ENCODE data around the gene PAX6. TPM values are rescaled to one million over a fixed set of nuclear protein-coding genes. Genes with fewer than 3 reads are reported as not detected.

Gene PAX6
- total and polyA plus RNA-seq, 9 of the 15 experiments (the other 6 are each of a cell fraction or from before 2014, with no cell fraction given) = 1.5 to 10.9 (median 5.3) TPM

DNA sequence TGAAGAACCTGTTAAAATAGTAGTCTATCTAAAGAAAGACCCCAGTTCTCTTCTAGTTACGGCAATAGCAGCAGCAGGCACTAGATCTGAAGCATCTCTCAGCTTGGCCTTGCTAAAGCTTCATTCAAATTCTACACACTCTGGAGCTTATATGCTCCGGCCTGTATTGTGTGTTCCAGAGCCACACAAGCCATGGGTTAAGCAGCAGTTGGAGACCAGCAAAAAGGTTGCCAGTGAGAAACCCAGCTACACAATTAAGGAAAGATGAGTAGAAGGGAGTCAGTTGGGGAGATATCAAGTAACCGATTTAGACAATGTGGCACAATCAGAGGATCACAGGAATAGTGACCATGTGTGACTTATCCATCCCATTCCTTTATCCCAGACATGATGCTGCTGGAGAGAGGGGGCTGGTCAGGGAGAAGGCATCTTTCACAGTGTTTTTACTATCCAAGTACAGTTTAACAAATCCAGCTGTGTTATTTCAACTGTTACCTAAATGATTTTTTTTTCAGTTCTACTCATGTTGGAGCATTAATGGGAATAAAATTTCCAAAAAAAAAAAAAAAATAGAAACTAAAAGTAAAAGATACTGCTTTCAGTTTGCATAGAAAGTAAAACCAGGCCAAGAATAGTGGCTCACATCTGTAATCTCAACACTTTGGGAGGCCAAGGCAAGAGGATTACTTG lies 41.0 kb downstream of the PAX6 start:
- ATAC-seq (no peak), FAIRE-seq (peak; percentile 15), DNase-seq (ENCODE audit: extremely low read depth in 1 of 4, low spot score in 3 of 4) (no peak)
- Histone ChIP-seq H3K4me1 (replicated peaks in 1 of 2; ENCODE audit: control insufficient read depth in 2 of 2, insufficient read depth in 2 of 2, low read length in 2 of 2) (no peaks in the 10 kb centered on the region), H3K4me3 (no peak overlapping the region), H3K27ac (ENCODE audit: extremely low read depth, low read depth, low read length) (no peak overlapping the region), H3K9ac (ENCODE audit: insufficient read depth in 1 of 2, low read depth in 2 of 2, low read length in 2 of 2) (no peak overlapping the region), H3K27me3 (ENCODE audit: control insufficient read depth in 2 of 2, insufficient read depth in 2 of 2, low read length in 2 of 2) (no peaks in the 10 kb centered on the region), H4K20me1 (replicated peaks; ENCODE audit: control insufficient read depth, insufficient read depth, low read length) (no peaks in the 10 kb centered on the region), H3K9me3 (replicated peaks; ENCODE audit: control insufficient read depth, insufficient read depth, low read depth, low read length) (no peaks in the 10 kb centered on the region), H3K9me1 (ENCODE audit: control insufficient read depth, insufficient read depth, low read length) (no peaks in the 10 kb centered on the region), H2AFZ (ENCODE audit: low read depth, low read length) (no peak overlapping the region), H3K4me2 (ENCODE audit: insufficient read depth, low read length) (no peak overlapping the region), H3K79me2 (ENCODE audit: control insufficient read depth, insufficient read depth, low read length) (no peaks in the 10 kb centered on the region), H3K36me3 (ENCODE audit: control insufficient read depth, insufficient read depth, low read length) (no peaks in the 10 kb centered on the region)
- in situ Hi-C loops (cut with MboI) = no loop called here
- intact Hi-C loops (cut with micrococcal nuclease) = no loop called here
- WGBS (ENCODE audit: insufficient coverage, low coverage, missing lambda C conversion rate) = 47% methylated on average over 3 of the region's 3 CpGs
- ChIA-PET POLR2A (no interaction called here), CTCF (ENCODE audit: low intra/inter-chr PET ratio) (no interaction called here)
- BruUV-seq (replicated peaks) = no TSS peak
- TF ChIP-seq, protein P1, sequence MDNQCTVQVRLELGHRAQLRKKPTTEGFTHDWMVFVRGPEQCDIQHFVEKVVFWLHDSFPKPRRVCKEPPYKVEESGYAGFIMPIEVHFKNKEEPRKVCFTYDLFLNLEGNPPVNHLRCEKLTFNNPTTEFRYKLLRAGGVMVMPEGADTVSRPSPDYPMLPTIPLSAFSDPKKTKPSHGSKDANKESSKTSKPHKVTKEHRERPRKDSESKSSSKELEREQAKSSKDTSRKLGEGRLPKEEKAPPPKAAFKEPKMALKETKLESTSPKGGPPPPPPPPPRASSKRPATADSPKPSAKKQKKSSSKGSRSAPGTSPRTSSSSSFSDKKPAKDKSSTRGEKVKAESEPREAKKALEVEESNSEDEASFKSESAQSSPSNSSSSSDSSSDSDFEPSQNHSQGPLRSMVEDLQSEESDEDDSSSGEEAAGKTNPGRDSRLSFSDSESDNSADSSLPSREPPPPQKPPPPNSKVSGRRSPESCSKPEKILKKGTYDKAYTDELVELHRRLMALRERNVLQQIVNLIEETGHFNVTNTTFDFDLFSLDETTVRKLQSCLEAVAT (IDR thresholded peaks at IDR 0.05) = no peak
- TF ChIP-seq NR3C1 (CRISPR knock-in tag; IDR thresholded peaks at IDR 0.05) (no peak), EHMT2 (IDR thresholded peaks at IDR 0.05) (no peak), FOXJ2 (tag; IDR thresholded peaks at IDR 0.05) (no peak), BMI1 (IDR thresholded peaks at IDR 0.05; ENCODE audit: low read length) (no peak), SUPT5H (IDR thresholded peaks at IDR 0.05) (no peak), ZBTB40 (IDR thresholded peaks at IDR 0.05) (no peak), ZBTB40 (CRISPR knock-in tag; IDR thresholded peaks at IDR 0.05) (no peak), ADNP (tag; IDR thresholded peaks at IDR 0.05) (no peak)
- TF ChIP-seq, protein P2, sequence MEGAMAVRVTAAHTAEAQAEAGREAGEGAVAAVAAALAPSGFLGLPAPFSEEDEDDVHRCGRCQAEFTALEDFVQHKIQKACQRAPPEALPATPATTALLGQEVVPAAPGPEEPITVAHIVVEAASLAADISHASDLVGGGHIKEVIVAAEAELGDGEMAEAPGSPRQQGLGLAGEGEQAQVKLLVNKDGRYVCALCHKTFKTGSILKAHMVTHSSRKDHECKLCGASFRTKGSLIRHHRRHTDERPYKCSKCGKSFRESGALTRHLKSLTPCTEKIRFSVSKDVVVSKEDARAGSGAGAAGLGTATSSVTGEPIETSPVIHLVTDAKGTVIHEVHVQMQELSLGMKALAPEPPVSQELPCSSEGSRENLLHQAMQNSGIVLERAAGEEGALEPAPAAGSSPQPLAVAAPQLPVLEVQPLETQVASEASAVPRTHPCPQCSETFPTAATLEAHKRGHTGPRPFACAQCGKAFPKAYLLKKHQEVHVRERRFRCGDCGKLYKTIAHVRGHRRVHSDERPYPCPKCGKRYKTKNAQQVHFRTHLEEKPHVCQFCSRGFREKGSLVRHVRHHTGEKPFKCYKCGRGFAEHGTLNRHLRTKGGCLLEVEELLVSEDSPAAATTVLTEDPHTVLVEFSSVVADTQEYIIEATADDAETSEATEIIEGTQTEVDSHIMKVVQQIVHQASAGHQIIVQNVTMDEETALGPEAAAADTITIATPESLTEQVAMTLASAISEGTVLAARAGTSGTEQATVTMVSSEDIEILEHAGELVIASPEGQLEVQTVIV (CRISPR knock-in tag; IDR thresholded peaks at IDR 0.05; ENCODE audit: borderline replicate concordance) = no peak

All from K562 (cell line).